ENCODE results near the gene TOR1AIP2. TPM values are rescaled to one million over a fixed set of nuclear protein-coding genes. Genes with fewer than 3 reads are reported as not detected.

The TOR1AIP2 gene
- total and polyA plus RNA-seq, 10 of the 15 experiments (the other 5 are each of a cell fraction or from before 2014, with no cell fraction given): 5.3 to 38.9 (median 15.4) TPM

DNA sequence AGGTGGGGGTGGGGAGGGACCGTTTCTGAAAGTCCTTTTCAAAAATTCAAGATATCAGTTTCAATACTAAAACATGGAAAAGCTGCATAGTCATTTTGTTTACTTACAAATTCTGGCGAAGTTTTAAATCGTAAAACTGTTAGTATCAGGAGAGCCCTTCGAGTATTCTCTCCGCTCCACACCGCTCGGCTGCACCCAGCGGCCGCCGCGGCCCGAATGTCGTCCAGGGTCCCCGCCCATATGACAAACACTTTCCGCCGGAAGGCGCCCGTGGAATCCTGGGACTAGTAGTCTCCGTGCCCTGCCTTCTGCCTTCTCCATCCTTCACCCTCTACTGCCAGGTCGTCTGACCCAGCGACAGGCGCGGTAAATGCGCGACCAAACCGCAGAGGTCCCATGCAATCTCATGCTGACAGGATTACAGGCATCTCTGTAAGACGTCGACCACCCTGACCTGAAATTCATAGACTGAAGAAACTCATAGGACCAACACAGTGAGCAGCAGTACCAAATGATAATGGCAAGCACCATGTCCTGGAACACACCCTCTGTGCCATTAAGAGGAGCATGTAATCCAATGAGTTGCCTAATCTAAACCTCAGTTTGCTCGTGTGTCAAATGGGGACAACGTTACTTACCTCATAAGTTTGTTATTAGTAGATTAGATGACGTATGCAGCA, at the start of gene TOR1AIP2 (continued):
- TF ChIP-seq ZBTB4 (CRISPR knock-in tag; IDR thresholded peaks at IDR 0.05): no peak
- TF ChIP-seq LARP7 (IDR thresholded peaks at IDR 0.05): no peak
- TF ChIP-seq CHD2 (IDR thresholded peaks at IDR 0.05; ENCODE audit: borderline replicate concordance, low read depth, low read length): no peak
- TF ChIP-seq, protein P1, sequence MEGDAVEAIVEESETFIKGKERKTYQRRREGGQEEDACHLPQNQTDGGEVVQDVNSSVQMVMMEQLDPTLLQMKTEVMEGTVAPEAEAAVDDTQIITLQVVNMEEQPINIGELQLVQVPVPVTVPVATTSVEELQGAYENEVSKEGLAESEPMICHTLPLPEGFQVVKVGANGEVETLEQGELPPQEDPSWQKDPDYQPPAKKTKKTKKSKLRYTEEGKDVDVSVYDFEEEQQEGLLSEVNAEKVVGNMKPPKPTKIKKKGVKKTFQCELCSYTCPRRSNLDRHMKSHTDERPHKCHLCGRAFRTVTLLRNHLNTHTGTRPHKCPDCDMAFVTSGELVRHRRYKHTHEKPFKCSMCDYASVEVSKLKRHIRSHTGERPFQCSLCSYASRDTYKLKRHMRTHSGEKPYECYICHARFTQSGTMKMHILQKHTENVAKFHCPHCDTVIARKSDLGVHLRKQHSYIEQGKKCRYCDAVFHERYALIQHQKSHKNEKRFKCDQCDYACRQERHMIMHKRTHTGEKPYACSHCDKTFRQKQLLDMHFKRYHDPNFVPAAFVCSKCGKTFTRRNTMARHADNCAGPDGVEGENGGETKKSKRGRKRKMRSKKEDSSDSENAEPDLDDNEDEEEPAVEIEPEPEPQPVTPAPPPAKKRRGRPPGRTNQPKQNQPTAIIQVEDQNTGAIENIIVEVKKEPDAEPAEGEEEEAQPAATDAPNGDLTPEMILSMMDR (IDR thresholded peaks at IDR 0.05 in 2 of 3, conservative IDR thresholded peaks at IDR 0.05 in 1 of 3; ENCODE audit: control insufficient read depth in 2 of 3, extremely low read depth in 1 of 3, insufficient read depth in 1 of 3, low read depth in 3 of 3, low read length in 3 of 3): no peak
- 0 out of 2 replicates have a peak, but pooled peaks have one; percentile 41 for TF ChIP-seq NBN (IDR thresholded peaks at IDR 0.05)
- no peak for TF ChIP-seq SUPT20H (IDR thresholded peaks at IDR 0.05; ENCODE audit: borderline replicate concordance, control insufficient read depth, low read depth, low read length)
- TF ChIP-seq CREM (IDR thresholded peaks at IDR 0.05; ENCODE audit: low read depth): peak; percentile 91
- TF ChIP-seq MEF2A (IDR thresholded peaks at IDR 0.05; ENCODE audit: insufficient read depth, low read depth, low read length): no peak
- TF ChIP-seq TCF3 (IDR thresholded peaks at IDR 0.05; ENCODE audit: borderline replicate concordance, insufficient read depth, low read depth, low read length): no peak
- TF ChIP-seq PRDM15 (CRISPR knock-in tag; IDR thresholded peaks at IDR 0.05): no peak
- no peak for TF ChIP-seq EED (IDR thresholded peaks at IDR 0.05; ENCODE audit: low read depth)
- no peak for TF ChIP-seq BCL3 (IDR thresholded peaks at IDR 0.05; ENCODE audit: borderline replicate concordance, insufficient read depth, low read depth, low read length, poor library complexity, severe bottlenecking)
- TF ChIP-seq STAT1 (conservative IDR thresholded peaks at IDR 0.05): peak; percentile 50; the same call in 1 of the 2 replicates
- TF ChIP-seq FOS (IDR thresholded peaks at IDR 0.05; ENCODE audit: borderline replicate concordance, extremely low read depth, insufficient read length): no peak
